ENCODE results near the gene UBR4.
"Not testable (repeated sequence)": the region's sequence is repeated elsewhere in the genome, so short reads cannot be mapped to it uniquely, and the experiment has no call there.

The UBR4 gene

GRCh38 chr1:19182223-19182622 is 27.8 kb downstream of the UBR4 start:
- no peaks in the 10 kb centered on the region for H3K79me2 ChIP-seq (ENCODE audit: low read length)
- no peak overlapping the region for H3K9ac ChIP-seq (ENCODE audit: low read length)
- H4K20me1 ChIP-seq (ENCODE audit: insufficient read depth, low read length), result no peaks in the 10 kb centered on the region
- H3K9me3 ChIP-seq (ENCODE audit: insufficient read depth, low read length), result no peaks in the 10 kb centered on the region
- H3K4me3 ChIP-seq (ENCODE audit: low read length), result no peak overlapping the region
- H3K36me3 ChIP-seq (replicated peaks; ENCODE audit: low read depth, low read length), result peaks cover 58% of the 10 kb centered on the region
- H3K27me3 ChIP-seq (ENCODE audit: low read depth, low read length), result no peaks in the 10 kb centered on the region
- no peak overlapping the region for H3K27ac ChIP-seq (ENCODE audit: low read length)
- H3K4me1 ChIP-seq (ENCODE audit: low read length), result peaks cover 11% of the 10 kb centered on the region
- H2AFZ ChIP-seq (ENCODE audit: low read depth, low read length), result no peak overlapping the region
- H3K4me2 ChIP-seq (ENCODE audit: low read length), result no peak overlapping the region
- no peak for TF ChIP-seq CTCF (IDR thresholded peaks at IDR 0.05; ENCODE audit: low read depth, low read length)

GRCh38 chr1:19180265-19180657 is 29.8 kb downstream of the UBR4 start:
- H3K4me3 ChIP-seq (ENCODE audit: low read length); H2AFZ ChIP-seq (ENCODE audit: low read depth, low read length); H3K79me2 ChIP-seq (ENCODE audit: low read length); H4K20me1 ChIP-seq (ENCODE audit: insufficient read depth, low read length); H3K27me3 ChIP-seq (ENCODE audit: low read depth, low read length); H3K9me3 ChIP-seq (ENCODE audit: insufficient read depth, low read length); H3K27ac ChIP-seq (ENCODE audit: low read length); H3K4me1 ChIP-seq (ENCODE audit: low read length); H3K4me2 ChIP-seq (ENCODE audit: low read length); H3K9ac ChIP-seq (ENCODE audit: low read length): not testable (repeated sequence)
- H3K36me3 ChIP-seq (replicated peaks; ENCODE audit: low read depth, low read length), result peaks cover 55% of the 10 kb centered on the region

- H3K4me1 ChIP-seq (ENCODE audit: low read length), result no peaks in the 10 kb centered on the region
- no peak overlapping the region for H3K4me2 ChIP-seq (ENCODE audit: low read length)
- H2AFZ ChIP-seq (ENCODE audit: low read depth, low read length), result no peak overlapping the region
- no peaks in the 10 kb centered on the region for H3K27me3 ChIP-seq (ENCODE audit: low read depth, low read length)
- peak; percentile 13 for TF ChIP-seq CTCF (IDR thresholded peaks at IDR 0.05; ENCODE audit: low read depth, low read length)
- TF ChIP-seq EZH2phosphoT487 (IDR thresholded peaks at IDR 0.05; ENCODE audit: low read depth), result no peak
- no peak overlapping the region for H3K9ac ChIP-seq (ENCODE audit: low read length)
- no peaks in the 10 kb centered on the region for H3K9me3 ChIP-seq (ENCODE audit: insufficient read depth, low read length)
- H3K27ac ChIP-seq (ENCODE audit: low read length), result no peak overlapping the region
- H3K79me2 ChIP-seq (ENCODE audit: low read length), result no peaks in the 10 kb centered on the region
- no peak overlapping the region for H3K4me3 ChIP-seq (ENCODE audit: low read length)
- peaks cover 57% of the 10 kb centered on the region for H3K36me3 ChIP-seq (replicated peaks; ENCODE audit: low read depth, low read length)
- H4K20me1 ChIP-seq (ENCODE audit: insufficient read depth, low read length), result no peaks in the 10 kb centered on the region
Measured at GRCh38 chr1:19179597-19180264, 30.3 kb downstream of the UBR4 start.

DNA sequence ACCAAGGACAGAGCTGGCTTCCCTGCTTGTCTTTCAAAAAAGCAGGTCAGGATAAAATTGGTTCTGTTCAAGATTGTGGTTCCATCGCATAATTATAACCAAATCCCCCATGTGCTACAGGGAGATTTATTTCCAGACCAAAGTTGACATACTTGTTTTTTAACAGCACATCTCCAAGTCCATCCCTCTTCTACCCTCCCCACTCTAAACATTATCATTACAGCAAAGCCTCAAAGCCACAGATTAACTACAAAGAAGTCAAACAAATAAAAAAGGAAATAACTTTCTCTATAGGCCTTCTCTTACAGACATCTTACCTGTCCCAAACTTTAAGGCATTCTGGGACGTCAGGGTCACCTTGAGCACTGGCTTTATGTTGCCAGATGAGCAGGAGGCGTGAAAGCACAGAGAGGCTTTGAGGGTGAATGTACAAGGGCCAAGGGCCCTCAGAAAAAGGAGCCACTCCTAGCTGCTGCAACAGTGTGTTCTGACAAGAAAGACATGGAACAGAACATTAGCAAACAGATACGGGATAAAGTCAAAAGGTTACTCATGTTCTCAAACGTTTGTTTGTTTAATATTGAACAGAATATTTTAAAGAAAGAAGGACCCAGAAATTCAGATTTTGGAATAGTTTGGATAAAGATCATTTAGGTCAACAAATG is 31.2 kb downstream of the UBR4 start:
- H3K79me2 ChIP-seq (ENCODE audit: low read length), result no peaks in the 10 kb centered on the region
- no peaks in the 10 kb centered on the region for H3K4me1 ChIP-seq (ENCODE audit: low read length)
- no peak overlapping the region for H3K27ac ChIP-seq (ENCODE audit: low read length)
- no peak for TF ChIP-seq EZH2phosphoT487 (IDR thresholded peaks at IDR 0.05; ENCODE audit: low read depth)
- no peak for TF ChIP-seq CTCF (IDR thresholded peaks at IDR 0.05; ENCODE audit: low read depth, low read length)
- no peak overlapping the region for H3K4me2 ChIP-seq (ENCODE audit: low read length)
- no peak overlapping the region for H3K9ac ChIP-seq (ENCODE audit: low read length)
- H3K9me3 ChIP-seq (ENCODE audit: insufficient read depth, low read length), result no peaks in the 10 kb centered on the region
- H3K36me3 ChIP-seq (replicated peaks; ENCODE audit: low read depth, low read length), result peaks cover 51% of the 10 kb centered on the region
- no peaks in the 10 kb centered on the region for H3K27me3 ChIP-seq (ENCODE audit: low read depth, low read length)
- H3K4me3 ChIP-seq (ENCODE audit: low read length), result no peak overlapping the region
- H4K20me1 ChIP-seq (ENCODE audit: insufficient read depth, low read length), result no peaks in the 10 kb centered on the region
- H2AFZ ChIP-seq (ENCODE audit: low read depth, low read length), result no peak overlapping the region

Data from OCI-LY3 (cell line).